NCI-H82 (cell line): ENCODE results near the gene CNTNAP3.
"Not testable (repeated sequence)": the region's sequence is repeated elsewhere in the genome, so short reads cannot be mapped to it uniquely, and the experiment has no call there.

ENCODE experiments used
- DNase-seq: peaks from one replicate; lab custom pipeline; 2025; lab: John Stamatoyannopoulos, UW

CNTNAP3 gene

GRCh38 chr9:39287980-39288379, at the start of gene CNTNAP3:
Gene CNTNAP3 (minus strand): TSS chr9:39288167. CDS start chr9:39288064, 103 bp downstream.
- not testable (repeated sequence) for DNase-seq

- DNase-seq: not testable (repeated sequence)
These were observed 8.0 kb downstream of the CNTNAP3 start for GRCh38 chr9:39279995-39280394.

- not testable (repeated sequence) for DNase-seq
These were observed 45.5 kb downstream of the CNTNAP3 start for GRCh38 chr9:39242513-39242912.

- DNase-seq: not testable (repeated sequence)
These were observed 55.6 kb downstream of the CNTNAP3 start for GRCh38 chr9:39232130-39232991.

- DNase-seq: not testable (repeated sequence)
These were observed 72.0 kb downstream of the CNTNAP3 start for GRCh38 chr9:39215976-39216375.

GRCh38 chr9:39209773-39210172, 78.2 kb downstream of the CNTNAP3 start:
- not testable (repeated sequence) for DNase-seq

GRCh38 chr9:39206643-39207042, 81.3 kb downstream of the CNTNAP3 start:
- DNase-seq: not testable (repeated sequence)

- DNase-seq: not testable (repeated sequence)
These were observed 82.1 kb downstream of the CNTNAP3 start for GRCh38 chr9:39205842-39206241.

- not testable (repeated sequence) for DNase-seq
These were observed 87.6 kb downstream of the CNTNAP3 start for GRCh38 chr9:39200412-39200811.

GRCh38 chr9:39198000-39198709, 89.8 kb downstream of the CNTNAP3 start:
- DNase-seq: not testable (repeated sequence)

- not testable (repeated sequence) for DNase-seq
These were observed 116.6 kb downstream of the CNTNAP3 start for GRCh38 chr9:39171370-39171769.

- not testable (repeated sequence) for DNase-seq
These were observed 130.3 kb downstream of the CNTNAP3 start for GRCh38 chr9:39157714-39158113.

- DNase-seq: not testable (repeated sequence)
These were observed 155.0 kb downstream of the CNTNAP3 start for GRCh38 chr9:39132826-39133552.

GRCh38 chr9:39121401-39121800, 166.6 kb downstream of the CNTNAP3 start:
- DNase-seq: not testable (repeated sequence)

GRCh38 chr9:39111746-39112145, 176.2 kb downstream of the CNTNAP3 start:
- not testable (repeated sequence) for DNase-seq

GRCh38 chr9:39108145-39108544, 179.8 kb downstream of the CNTNAP3 start:
- peak; percentile 60 for DNase-seq

GRCh38 chr9:39097208-39097607, 190.8 kb downstream of the CNTNAP3 start:
- DNase-seq: not testable (repeated sequence)

GRCh38 chr9:39085311-39085710, 202.7 kb downstream of the CNTNAP3 start:
- DNase-seq: not testable (repeated sequence)

- not testable (repeated sequence) for DNase-seq
These were observed 205.4 kb downstream of the CNTNAP3 start for GRCh38 chr9:39082574-39082973.

GRCh38 chr9:39080081-39080480, 207.9 kb downstream of the CNTNAP3 start:
- not testable (repeated sequence) for DNase-seq

GRCh38 chr9:39078621-39079256, 209.2 kb downstream of the CNTNAP3 start:
- DNase-seq: not testable (repeated sequence)
